NCI-H748 treated with DMSO at 0.1 percent for 48 hours (cell line): ENCODE data around the gene TLX3.

Experiments used
- DNase-seq: peaks from one replicate; lab custom pipeline; 2025; lab: John Stamatoyannopoulos, UW

Gene TLX3

GRCh38 chr5:171306166-171306565 is 2.9 kb upstream of the TLX3 start:
- DNase-seq: no peak

- no peak for DNase-seq
Observed at GRCh38 chr5:171306781-171307591, 2.1 kb upstream of the TLX3 start.

- DNase-seq: no peak
Observed at GRCh38 chr5:171307789-171308452, 1.1 kb upstream of the TLX3 start.

GRCh38 chr5:171309276-171310211 is 496 bp downstream of the TLX3 start:
- no peak for DNase-seq

- DNase-seq: peak; percentile 14
Observed at GRCh38 chr5:171310212-171310818, 1.3 kb downstream of the TLX3 start.

GRCh38 chr5:171310819-171311321 is 1.8 kb downstream of the TLX3 start:
- no peak for DNase-seq

- DNase-seq: no peak
Observed at GRCh38 chr5:171311322-171312077, 2.5 kb downstream of the TLX3 start.

- DNase-seq: no peak
Observed at GRCh38 chr5:171312129-171312974, 3.3 kb downstream of the TLX3 start.

- no peak for DNase-seq
Observed at GRCh38 chr5:171313481-171314206, 4.6 kb downstream of the TLX3 start.

- no peak for DNase-seq
Observed at GRCh38 chr5:171314728-171315385, 5.8 kb downstream of the TLX3 start.

- DNase-seq: no peak
Observed at GRCh38 chr5:171315386-171315891, 6.4 kb downstream of the TLX3 start.

GRCh38 chr5:171315925-171316257 is 6.8 kb downstream of the TLX3 start:
- no peak for DNase-seq

- DNase-seq: no peak
Observed at GRCh38 chr5:171316258-171317121, 7.4 kb downstream of the TLX3 start.

- DNase-seq: no peak
Observed at GRCh38 chr5:171317230-171317629, 8.2 kb downstream of the TLX3 start.

GRCh38 chr5:171318026-171318425 is 9.0 kb downstream of the TLX3 start:
- DNase-seq: no peak

- DNase-seq: no peak
Observed at GRCh38 chr5:171321447-171321846, 12.4 kb downstream of the TLX3 start.

GRCh38 chr5:171322527-171322926 is 13.5 kb downstream of the TLX3 start:
- no peak for DNase-seq

GRCh38 chr5:171323007-171323406 is 14.0 kb downstream of the TLX3 start:
- no peak for DNase-seq
